ENCODE results near the gene GCA. TPM values are rescaled to one million over a fixed set of nuclear protein-coding genes. Genes with fewer than 3 reads are reported as not detected.

Gene GCA
- total RNA-seq, 2 experiments from 2014 or later, result 13.1 to 13.7 TPM

- POLR2A ChIA-PET, result no interaction called here
- H3K4me3 Mint-ChIP-seq, result peak overlapping the region; percentile 95
- no peak for ATAC-seq
- H3K27me3 Mint-ChIP-seq (ENCODE audit: low read depth), result no peaks in the 10 kb centered on the region
- no peaks in the 10 kb centered on the region for H3K9me3 Mint-ChIP-seq (ENCODE audit: insufficient read depth)
- no peak overlapping the region for H3K27ac Mint-ChIP-seq
- peaks cover 38% of the 10 kb centered on the region for H3K36me3 Mint-ChIP-seq (ENCODE audit: low read depth)
- CTCF ChIA-PET, result interaction anchor here (0.7 to 1.8 kb wide), 8 partner anchors 9 to 95 kb away, joined by 3 to 10 read pairs (median 4); no protein-coding TSS in a partner anchor
- H3K4me1 Mint-ChIP-seq (ENCODE audit: low read depth), result peaks cover 73% of the 10 kb centered on the region
- no peak for DNase-seq
Observed at GRCh38 chr2:162315938-162316337, 28.0 kb upstream of the GCA start.

GRCh38 chr2:162316590-162316989 lies 27.3 kb upstream of the GCA start:
- ChIA-PET POLR2A (no interaction called here), CTCF (interaction anchor here (0.7 to 4.3 kb wide), 8 partner anchors 9 to 96 kb away, joined by 3 to 53 read pairs (median 4); no protein-coding TSS in a partner anchor)
- no peaks in the 10 kb centered on the region for H3K9me3 Mint-ChIP-seq (ENCODE audit: insufficient read depth)
- H3K27ac Mint-ChIP-seq, result peak overlapping the region; percentile 99
- H3K27me3 Mint-ChIP-seq (ENCODE audit: low read depth), result no peaks in the 10 kb centered on the region
- H3K36me3 Mint-ChIP-seq (ENCODE audit: low read depth), result peaks cover 40% of the 10 kb centered on the region
- no peak for ATAC-seq
- H3K4me1 Mint-ChIP-seq (ENCODE audit: low read depth), result peaks cover 75% of the 10 kb centered on the region
- peak overlapping the region; percentile 95 for H3K4me3 Mint-ChIP-seq
- no peak for DNase-seq

GRCh38 chr2:162317058-162317742 lies 26.7 kb upstream of the GCA start:
- Mint-ChIP-seq H3K27ac (peak overlapping the region; percentile 99), H3K27me3 (ENCODE audit: low read depth) (no peaks in the 10 kb centered on the region), H3K4me3 (peak overlapping the region; percentile 95), H3K36me3 (ENCODE audit: low read depth) (peaks cover 37% of the 10 kb centered on the region), H3K4me1 (ENCODE audit: low read depth) (peaks cover 70% of the 10 kb centered on the region), H3K9me3 (ENCODE audit: insufficient read depth) (no peaks in the 10 kb centered on the region)
- POLR2A ChIA-PET, result interaction anchor here (0.6 to 2.9 kb wide), 5 partner anchors 11 to 376 kb away, joined by 3 to 12 read pairs (median 8); partner anchors contain the start of gene GCA
- no peak for DNase-seq
- ATAC-seq, result no peak
- CTCF ChIA-PET, result interaction anchor here (1.3 to 4.3 kb wide), 6 partner anchors 8 to 96 kb away, joined by 3 to 53 read pairs (median 12); partner anchors contain the start of gene GCA

- Mint-ChIP-seq H3K9me3 (ENCODE audit: insufficient read depth) (no peaks in the 10 kb centered on the region), H3K4me3 (peak overlapping the region; percentile 95), H3K27me3 (ENCODE audit: low read depth) (no peaks in the 10 kb centered on the region), H3K36me3 (ENCODE audit: low read depth) (peaks cover 34% of the 10 kb centered on the region), H3K4me1 (ENCODE audit: low read depth) (peaks cover 63% of the 10 kb centered on the region), H3K27ac (peak overlapping the region; percentile 99)
- ChIA-PET POLR2A (interaction anchor here (0.6 to 2.9 kb wide), 13 partner anchors 9 to 376 kb away, joined by 3 to 12 read pairs (median 4); partner anchors contain the start of gene GCA), CTCF (interaction anchor here (1.0 to 4.3 kb wide), 8 partner anchors 9 to 310 kb away, joined by 3 to 53 read pairs (median 8); partner anchors contain the start of gene GCA)
- peak; percentile 7 for ATAC-seq
- DNase-seq, result peak; percentile 37
Observed at GRCh38 chr2:162317861-162318327, 26.0 kb upstream of the GCA start.

GRCh38 chr2:162318328-162319180 lies 25.4 kb upstream of the GCA start, which contains the start of gene IFIH1:
Gene IFIH1 (minus strand): TSS chr2:162318684. CDS start chr2:162318307, 377 bp downstream.
- peak within 1 kb of the TSS; percentile 95 for H3K4me3 Mint-ChIP-seq
- ChIA-PET CTCF (interaction anchor here (1.0 to 4.3 kb wide), 10 partner anchors 8 to 311 kb away, joined by 3 to 53 read pairs (median 6); partner anchors contain the start of gene GCA), POLR2A (interaction anchor here (0.5 to 2.9 kb wide), 17 partner anchors 10 to 1052 kb away, joined by 3 to 12 read pairs (median 4); partner anchors contain the start of gene GCA)
- peaks cover 61% of the 10 kb centered on the region for H3K4me1 Mint-ChIP-seq (ENCODE audit: low read depth)
- DNase-seq (peak; percentile 82), ATAC-seq (peak; percentile 87)
- no peaks in the 10 kb centered on the region for H3K9me3 Mint-ChIP-seq (ENCODE audit: insufficient read depth)
- peaks cover 34% of the 10 kb centered on the region for H3K36me3 Mint-ChIP-seq (ENCODE audit: low read depth)
- peak within 1 kb of the TSS; percentile 99 for H3K27ac Mint-ChIP-seq
- no peaks in the 10 kb centered on the region for H3K27me3 Mint-ChIP-seq (ENCODE audit: low read depth)

GRCh38 chr2:162320864-162321517 lies 22.9 kb upstream of the GCA start:
- H3K27me3 Mint-ChIP-seq (ENCODE audit: low read depth), result no peaks in the 10 kb centered on the region
- ChIA-PET CTCF (interaction anchor here (1.5 to 4.3 kb wide), 3 partner anchors 14 to 22 kb away, joined by 4 to 53 read pairs (median 28); no protein-coding TSS in a partner anchor), POLR2A (no interaction called here)
- peaks cover 13% of the 10 kb centered on the region for H3K36me3 Mint-ChIP-seq (ENCODE audit: low read depth)
- ATAC-seq, result no peak
- no peak for DNase-seq
- H3K27ac Mint-ChIP-seq, result no peak overlapping the region
- H3K4me3 Mint-ChIP-seq, result no peak overlapping the region
- no peaks in the 10 kb centered on the region for H3K9me3 Mint-ChIP-seq (ENCODE audit: insufficient read depth)
- peaks cover 38% of the 10 kb centered on the region for H3K4me1 Mint-ChIP-seq (ENCODE audit: low read depth)

GRCh38 chr2:162324953-162325352 lies 19.0 kb upstream of the GCA start:
- Mint-ChIP-seq H3K27ac (no peak overlapping the region), H3K9me3 (ENCODE audit: insufficient read depth) (no peaks in the 10 kb centered on the region), H3K27me3 (ENCODE audit: low read depth) (no peaks in the 10 kb centered on the region), H3K4me3 (no peak overlapping the region), H3K4me1 (ENCODE audit: low read depth) (peaks cover 26% of the 10 kb centered on the region), H3K36me3 (ENCODE audit: low read depth) (peaks cover 5% of the 10 kb centered on the region)
- ChIA-PET CTCF (interaction anchor here (3.4 kb wide), 1 partner anchor 11 kb away, joined by 15 read pairs; no protein-coding TSS in a partner anchor), POLR2A (no interaction called here)
- no peak for DNase-seq
- ATAC-seq, result no peak

GRCh38 chr2:162327134-162327769 lies 16.7 kb upstream of the GCA start:
- no peak overlapping the region for H3K27ac Mint-ChIP-seq
- ATAC-seq (peak; percentile 37), DNase-seq (peak; percentile 56)
- peaks cover 11% of the 10 kb centered on the region for H3K4me1 Mint-ChIP-seq (ENCODE audit: low read depth)
- H3K9me3 Mint-ChIP-seq (ENCODE audit: insufficient read depth), result no peaks in the 10 kb centered on the region
- H3K4me3 Mint-ChIP-seq, result no peak overlapping the region
- H3K27me3 Mint-ChIP-seq (ENCODE audit: low read depth), result no peaks in the 10 kb centered on the region
- ChIA-PET POLR2A (no interaction called here), CTCF (interaction anchor here (0.6 to 3.4 kb wide), 5 partner anchors 8 to 16 kb away, joined by 3 to 15 read pairs (median 5); partner anchors contain the start of gene IFIH1)
- no peaks in the 10 kb centered on the region for H3K36me3 Mint-ChIP-seq (ENCODE audit: low read depth)

GRCh38 chr2:162327806-162328205 lies 16.1 kb upstream of the GCA start:
- Mint-ChIP-seq H3K36me3 (ENCODE audit: low read depth) (peaks cover 1% of the 10 kb centered on the region), H3K9me3 (ENCODE audit: insufficient read depth) (no peaks in the 10 kb centered on the region), H3K4me3 (no peak overlapping the region), H3K4me1 (ENCODE audit: low read depth) (peaks cover 11% of the 10 kb centered on the region), H3K27ac (no peak overlapping the region), H3K27me3 (ENCODE audit: low read depth) (no peaks in the 10 kb centered on the region)
- ATAC-seq, result no peak
- POLR2A ChIA-PET, result interaction anchor here (1.4 kb wide), 1 partner anchor 9 kb away, joined by 4 read pairs; the partner anchor contains the start of gene IFIH1
- no peak for DNase-seq
- CTCF ChIA-PET, result interaction anchor here (1.6 to 3.4 kb wide), 2 partner anchors 8 to 9 kb away, joined by 5 to 15 read pairs; partner anchors contain the start of gene IFIH1

- no peak for DNase-seq
- POLR2A ChIA-PET, result interaction anchor here (1.4 kb wide), 1 partner anchor 10 kb away, joined by 4 read pairs; the partner anchor contains the start of gene IFIH1
- H3K36me3 Mint-ChIP-seq (ENCODE audit: low read depth), result peaks cover 3% of the 10 kb centered on the region
- ATAC-seq, result peak; percentile 63
- no peak overlapping the region for H3K27ac Mint-ChIP-seq
- CTCF ChIA-PET, result interaction anchor here (1.4 to 1.7 kb wide), 3 partner anchors 10 to 108 kb away, joined by 4 to 6 read pairs (median 5); partner anchors contain the start of gene IFIH1
- no peaks in the 10 kb centered on the region for H3K9me3 Mint-ChIP-seq (ENCODE audit: insufficient read depth)
- H3K4me3 Mint-ChIP-seq, result no peak overlapping the region
- peaks cover 11% of the 10 kb centered on the region for H3K4me1 Mint-ChIP-seq (ENCODE audit: low read depth)
- H3K27me3 Mint-ChIP-seq (ENCODE audit: low read depth), result no peaks in the 10 kb centered on the region
Observed at GRCh38 chr2:162328424-162329157, 15.3 kb upstream of the GCA start.

Data from activated CD8-positive, alpha-beta T cell treated with anti-CD3 and anti-CD28 coated beads, Interleukin-2, amount 10 ng/mL, durations not matched to agents 7 days and 5 days (primary cell).